ENCODE measurements around the gene GSTM1. TPM values are rescaled to one million over a fixed set of nuclear protein-coding genes. Genes with fewer than 3 reads are reported as not detected.

The GSTM1 gene
- total and polyA plus RNA-seq, 2 donors (not counting 1 experiment from before 2014, with no cell fraction given), result 30.5 to 40.0 TPM

DNA sequence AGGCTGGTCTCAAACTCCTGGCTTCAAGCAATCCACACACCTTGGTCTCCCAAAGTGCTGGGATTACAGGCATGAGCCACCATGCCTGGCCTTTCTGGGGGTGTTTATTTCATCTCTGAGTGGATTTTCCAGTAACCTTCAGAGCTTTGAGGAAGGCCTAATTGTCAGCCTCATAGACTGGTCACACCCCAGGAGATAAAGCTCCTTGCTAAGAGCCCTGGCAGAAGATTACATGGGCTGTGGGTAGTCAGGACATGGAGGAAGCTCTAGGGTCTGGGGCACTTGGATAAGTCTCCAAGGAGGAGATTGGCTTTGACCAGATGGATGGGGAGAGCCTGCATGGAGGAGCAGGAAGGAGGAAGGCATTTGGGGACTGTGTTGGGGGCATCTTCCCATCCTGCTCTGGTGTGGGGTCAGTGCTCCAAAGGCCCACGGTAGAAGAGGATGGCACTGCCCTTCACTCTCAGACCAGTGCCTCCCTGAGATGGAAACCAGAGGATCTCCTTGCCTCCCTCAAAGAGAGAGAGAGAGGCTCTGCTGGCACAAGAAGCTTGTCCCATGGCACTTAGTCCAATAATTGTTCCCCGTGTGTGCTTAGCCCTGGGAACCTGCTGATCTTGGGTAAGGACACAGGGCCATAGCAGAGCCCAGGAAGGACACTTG is 46.4 kb upstream of the GSTM1 start:
- H3K4me3 ChIP-seq (ENCODE audit: control extremely low read depth in 1 of 5, extremely low read depth in 1 of 5, insufficient read depth in 1 of 5, low read depth in 2 of 5, low read length in 4 of 5), result no peak overlapping the region
- H4K20me1 ChIP-seq (ENCODE audit: control insufficient read depth, insufficient read depth, low read length, poor library complexity, severe bottlenecking), result no peaks in the 10 kb centered on the region
- H3K4me1 ChIP-seq (ENCODE audit: control insufficient read depth in 2 of 2, insufficient read depth in 2 of 2, low read length in 2 of 2), result peaks cover 4 to 14% of the 10 kb centered on the region in 2 donors
- Mint-ChIP-seq H3K4me1 (peaks cover 13% of the 10 kb centered on the region), H3K27me3 (peaks cover 4% of the 10 kb centered on the region), H3K4me3 (no peak overlapping the region), H3K9me3 (ENCODE audit: insufficient read depth) (no peaks in the 10 kb centered on the region), H3K27ac (no peak overlapping the region)
- no peaks in the 10 kb centered on the region for H3K36me3 ChIP-seq (replicated peaks in 1 of 2; ENCODE audit: control extremely low read depth in 1 of 2, control insufficient read depth in 1 of 2, extremely low read depth in 1 of 2, insufficient read depth in 2 of 2, low read length in 1 of 2)
- H3K4me2 ChIP-seq (replicated peaks; ENCODE audit: low read depth, low read length, poor library complexity, severe bottlenecking), result no peak overlapping the region
- H3K79me2 ChIP-seq (ENCODE audit: control insufficient read depth, insufficient read depth, low read length), result no peaks in the 10 kb centered on the region
- H3K27me3 ChIP-seq (replicated peaks in 1 of 4; ENCODE audit: control extremely low read depth in 1 of 4, control insufficient read depth in 3 of 4, insufficient read depth in 4 of 4, low read length in 3 of 4), result peaks cover 0 to 2% (median 0%) of the 10 kb centered on the region in 4 experiments
- H2AFZ ChIP-seq (ENCODE audit: insufficient read depth, low read depth, low read length, poor library complexity, severe bottlenecking), result no peak overlapping the region
- DNase-seq (peak; percentile 7), ATAC-seq (ENCODE audit: low read depth) (no peak)
- H3K9ac ChIP-seq (ENCODE audit: low read length), result no peak overlapping the region
- ChIA-PET CTCF (interaction anchor here (0.5 to 16.5 kb wide), 37 partner anchors 10 to 782 kb away, joined by 3 to 276 read pairs (median 8); partner anchors contain the start of genes AHCYL1, AMPD2, GNAI3 and GNAT2), POLR2A (interaction anchor here (0.6 to 1.5 kb wide), 3 partner anchors 93 to 370 kb away, joined by 3 to 8 read pairs (median 6); partner anchors contain the start of gene GNAI3)
- 82% methylated on average over 2 of the region's 2 CpGs for WGBS (ENCODE audit: insufficient coverage)
- no peak overlapping the region for H3K27ac ChIP-seq (ENCODE audit: low read length in 2 of 2)
- intact Hi-C loops (cut with micrococcal nuclease), result no loop called here
- H3K9me3 ChIP-seq (ENCODE audit: control extremely low read depth in 1 of 3, control insufficient read depth in 2 of 3, insufficient read depth in 1 of 3, low read length in 2 of 3), result no peaks in the 10 kb centered on the region
- no peak for TF ChIP-seq EZH2 (IDR thresholded peaks at IDR 0.05; ENCODE audit: borderline replicate concordance, insufficient read depth, low read depth, low read length, poor library complexity, severe bottlenecking)
- TF ChIP-seq, protein P1, sequence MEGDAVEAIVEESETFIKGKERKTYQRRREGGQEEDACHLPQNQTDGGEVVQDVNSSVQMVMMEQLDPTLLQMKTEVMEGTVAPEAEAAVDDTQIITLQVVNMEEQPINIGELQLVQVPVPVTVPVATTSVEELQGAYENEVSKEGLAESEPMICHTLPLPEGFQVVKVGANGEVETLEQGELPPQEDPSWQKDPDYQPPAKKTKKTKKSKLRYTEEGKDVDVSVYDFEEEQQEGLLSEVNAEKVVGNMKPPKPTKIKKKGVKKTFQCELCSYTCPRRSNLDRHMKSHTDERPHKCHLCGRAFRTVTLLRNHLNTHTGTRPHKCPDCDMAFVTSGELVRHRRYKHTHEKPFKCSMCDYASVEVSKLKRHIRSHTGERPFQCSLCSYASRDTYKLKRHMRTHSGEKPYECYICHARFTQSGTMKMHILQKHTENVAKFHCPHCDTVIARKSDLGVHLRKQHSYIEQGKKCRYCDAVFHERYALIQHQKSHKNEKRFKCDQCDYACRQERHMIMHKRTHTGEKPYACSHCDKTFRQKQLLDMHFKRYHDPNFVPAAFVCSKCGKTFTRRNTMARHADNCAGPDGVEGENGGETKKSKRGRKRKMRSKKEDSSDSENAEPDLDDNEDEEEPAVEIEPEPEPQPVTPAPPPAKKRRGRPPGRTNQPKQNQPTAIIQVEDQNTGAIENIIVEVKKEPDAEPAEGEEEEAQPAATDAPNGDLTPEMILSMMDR (IDR thresholded peaks at IDR 0.05), result no peak

DNA sequence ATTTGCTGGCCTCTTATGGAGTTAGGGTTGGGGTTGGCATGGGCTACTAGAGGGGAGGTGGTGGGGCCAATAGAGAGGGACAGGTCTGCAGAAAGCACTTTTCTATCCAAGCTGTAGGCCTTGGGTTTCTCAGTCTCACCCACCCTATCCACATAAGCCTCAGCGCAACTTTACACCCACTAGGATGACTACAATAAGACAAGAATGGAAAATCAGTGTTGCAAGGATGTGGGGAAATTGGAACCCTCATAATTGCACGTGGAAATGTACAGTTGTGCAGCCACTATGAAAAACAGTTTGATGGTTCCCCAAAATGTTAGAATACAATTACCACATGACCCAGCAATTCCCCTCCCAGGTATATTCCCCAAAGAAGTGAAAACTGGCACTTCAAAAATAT is 45.8 kb upstream of the GSTM1 start:
- H3K9me3 Mint-ChIP-seq (ENCODE audit: insufficient read depth), result no peaks in the 10 kb centered on the region
- DNase-seq (no peak), ATAC-seq (ENCODE audit: low read depth) (no peak)
- peaks cover 13% of the 10 kb centered on the region for H3K4me1 Mint-ChIP-seq
- no peaks in the 10 kb centered on the region for H3K79me2 ChIP-seq (ENCODE audit: control insufficient read depth, insufficient read depth, low read length)
- no peaks in the 10 kb centered on the region for H3K9me3 ChIP-seq (ENCODE audit: control extremely low read depth in 1 of 3, control insufficient read depth in 2 of 3, insufficient read depth in 1 of 3, low read length in 2 of 3)
- H3K4me2 ChIP-seq (replicated peaks; ENCODE audit: low read depth, low read length, poor library complexity, severe bottlenecking), result no peak overlapping the region
- no peak overlapping the region for H3K27ac Mint-ChIP-seq
- no peak overlapping the region for H3K4me3 Mint-ChIP-seq
- H4K20me1 ChIP-seq (ENCODE audit: control insufficient read depth, insufficient read depth, low read length, poor library complexity, severe bottlenecking), result no peaks in the 10 kb centered on the region
- H2AFZ ChIP-seq (ENCODE audit: insufficient read depth, low read depth, low read length, poor library complexity, severe bottlenecking), result no peak overlapping the region
- no peak overlapping the region for H3K4me3 ChIP-seq (ENCODE audit: control extremely low read depth in 1 of 5, extremely low read depth in 1 of 5, insufficient read depth in 1 of 5, low read depth in 2 of 5, low read length in 4 of 5)
- H3K27ac ChIP-seq (ENCODE audit: low read length in 2 of 2), result no peak overlapping the region
- no peaks in the 10 kb centered on the region for H3K36me3 ChIP-seq (replicated peaks in 1 of 2; ENCODE audit: control extremely low read depth in 1 of 2, control insufficient read depth in 1 of 2, extremely low read depth in 1 of 2, insufficient read depth in 2 of 2, low read length in 1 of 2)
- 60% methylated on average over 1 of the region's 2 CpGs for WGBS (ENCODE audit: insufficient coverage)
- ChIA-PET POLR2A (no interaction called here), CTCF (interaction anchor here (0.5 to 16.5 kb wide), 17 partner anchors 9 to 782 kb away, joined by 3 to 276 read pairs (median 25); partner anchors contain the start of genes AHCYL1, AMPD2, GNAT2 and GPR61)
- peaks cover 0 to 2% (median 0%) of the 10 kb centered on the region in 4 experiments for H3K27me3 ChIP-seq (replicated peaks in 1 of 4; ENCODE audit: control extremely low read depth in 1 of 4, control insufficient read depth in 3 of 4, insufficient read depth in 4 of 4, low read length in 3 of 4)
- intact Hi-C loops (cut with micrococcal nuclease), result loop anchor here (2.0 kb wide), 1 partner anchor 45 kb away; the partner anchor contains the start of gene GSTM1
- peaks cover 4 to 14% of the 10 kb centered on the region in 2 donors for H3K4me1 ChIP-seq (ENCODE audit: control insufficient read depth in 2 of 2, insufficient read depth in 2 of 2, low read length in 2 of 2)
- TF ChIP-seq EZH2 (IDR thresholded peaks at IDR 0.05; ENCODE audit: borderline replicate concordance, insufficient read depth, low read depth, low read length, poor library complexity, severe bottlenecking), result no peak
- TF ChIP-seq, protein P1 (IDR thresholded peaks at IDR 0.05), result no peak
- H3K9ac ChIP-seq (ENCODE audit: low read length), result no peak overlapping the region
- peaks cover 4% of the 10 kb centered on the region for H3K27me3 Mint-ChIP-seq
